Testis (tissue), 2 donors: ENCODE measurements around the gene GFPT2.

Experiments used
- POLR2A ChIP-seq: fragments of 450-650 bp; IDR thresholded peaks from one replicate; pipeline ENCODE4 v1.6.1; 2017; ENCODE audit warnings: antibody characterized with exemption, mild to moderate bottlenecking, moderate library complexity
- TF ChIP-seq, protein P1 (sequence below), 3 experiments: fragments of 450-650 bp in 2 of 3; fragments of 200-600 bp in 1 of 3; sonication (generic) in 1 of 3; IDR thresholded peaks; one replicate each; pipeline ENCODE4 v1.5.1; 2016 to 2019; ENCODE audit warnings: antibody characterized with exemption in 3 of 3, mild to moderate bottlenecking in 2 of 3, moderate library complexity in 1 of 3

DNA sequence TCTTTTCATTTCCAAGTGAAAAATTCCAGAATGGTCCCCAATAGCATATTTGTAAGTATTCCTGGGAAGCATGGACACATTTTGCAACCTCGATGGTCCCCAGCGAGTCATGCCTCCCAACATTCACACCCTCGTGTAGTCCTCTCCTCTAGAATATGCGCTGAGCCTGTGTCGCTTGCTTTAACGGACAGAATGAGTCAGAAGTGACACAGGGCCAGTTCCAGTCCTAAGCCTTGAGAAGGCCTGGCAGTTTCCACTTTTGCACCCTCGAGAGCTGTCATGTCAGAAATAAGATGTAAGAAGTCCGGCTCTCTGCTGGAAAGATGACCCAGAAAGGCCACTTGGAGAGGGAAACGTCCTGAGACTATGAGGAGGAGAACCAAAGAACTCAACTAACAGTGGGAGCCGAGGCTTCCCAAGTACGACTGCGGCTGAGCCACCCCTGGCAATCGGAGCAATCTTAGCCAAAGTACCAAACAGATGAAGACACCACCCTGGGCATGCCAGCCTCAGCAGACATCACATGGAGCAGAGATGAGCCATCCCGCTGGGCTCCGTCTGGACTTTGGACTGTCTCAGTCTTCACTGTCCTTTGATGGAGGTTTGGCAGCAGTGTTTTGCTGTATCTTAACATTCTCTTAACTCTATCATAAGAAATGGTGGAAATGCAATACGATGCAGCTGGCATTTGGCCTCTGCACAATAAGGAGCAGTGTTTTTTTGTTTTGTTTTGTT, 42.6 kb upstream of the GFPT2 start:
- TF ChIP-seq, protein P1, sequence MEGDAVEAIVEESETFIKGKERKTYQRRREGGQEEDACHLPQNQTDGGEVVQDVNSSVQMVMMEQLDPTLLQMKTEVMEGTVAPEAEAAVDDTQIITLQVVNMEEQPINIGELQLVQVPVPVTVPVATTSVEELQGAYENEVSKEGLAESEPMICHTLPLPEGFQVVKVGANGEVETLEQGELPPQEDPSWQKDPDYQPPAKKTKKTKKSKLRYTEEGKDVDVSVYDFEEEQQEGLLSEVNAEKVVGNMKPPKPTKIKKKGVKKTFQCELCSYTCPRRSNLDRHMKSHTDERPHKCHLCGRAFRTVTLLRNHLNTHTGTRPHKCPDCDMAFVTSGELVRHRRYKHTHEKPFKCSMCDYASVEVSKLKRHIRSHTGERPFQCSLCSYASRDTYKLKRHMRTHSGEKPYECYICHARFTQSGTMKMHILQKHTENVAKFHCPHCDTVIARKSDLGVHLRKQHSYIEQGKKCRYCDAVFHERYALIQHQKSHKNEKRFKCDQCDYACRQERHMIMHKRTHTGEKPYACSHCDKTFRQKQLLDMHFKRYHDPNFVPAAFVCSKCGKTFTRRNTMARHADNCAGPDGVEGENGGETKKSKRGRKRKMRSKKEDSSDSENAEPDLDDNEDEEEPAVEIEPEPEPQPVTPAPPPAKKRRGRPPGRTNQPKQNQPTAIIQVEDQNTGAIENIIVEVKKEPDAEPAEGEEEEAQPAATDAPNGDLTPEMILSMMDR (IDR thresholded peaks at IDR 0.05) = no peak
- TF ChIP-seq POLR2A = no peak
